DMS53 (cell line): ENCODE data around the gene ACKR3.

Experiments
- DNase-seq: peaks from one replicate; lab custom pipeline; 2025; lab: John Stamatoyannopoulos, UW

ACKR3 gene

GRCh38 chr2:236631856-236632291 is 62.2 kb downstream of the ACKR3 start:
- no peak for DNase-seq
